Fibroblast of skin of left biceps (primary cell): ENCODE data around the gene GAS2L2.
"Not testable (repeated sequence)": the region's sequence is repeated elsewhere in the genome, so short reads cannot be mapped to it uniquely, and the experiment has no call there.

ENCODE experiments used
- DNase-seq, 2 experiments: peaks; one replicate each; pipeline ENCODE4 v3.0.0-alpha.2; 2013; ENCODE audit warnings: low read depth in 2 of 2

The GAS2L2 gene

DNA sequence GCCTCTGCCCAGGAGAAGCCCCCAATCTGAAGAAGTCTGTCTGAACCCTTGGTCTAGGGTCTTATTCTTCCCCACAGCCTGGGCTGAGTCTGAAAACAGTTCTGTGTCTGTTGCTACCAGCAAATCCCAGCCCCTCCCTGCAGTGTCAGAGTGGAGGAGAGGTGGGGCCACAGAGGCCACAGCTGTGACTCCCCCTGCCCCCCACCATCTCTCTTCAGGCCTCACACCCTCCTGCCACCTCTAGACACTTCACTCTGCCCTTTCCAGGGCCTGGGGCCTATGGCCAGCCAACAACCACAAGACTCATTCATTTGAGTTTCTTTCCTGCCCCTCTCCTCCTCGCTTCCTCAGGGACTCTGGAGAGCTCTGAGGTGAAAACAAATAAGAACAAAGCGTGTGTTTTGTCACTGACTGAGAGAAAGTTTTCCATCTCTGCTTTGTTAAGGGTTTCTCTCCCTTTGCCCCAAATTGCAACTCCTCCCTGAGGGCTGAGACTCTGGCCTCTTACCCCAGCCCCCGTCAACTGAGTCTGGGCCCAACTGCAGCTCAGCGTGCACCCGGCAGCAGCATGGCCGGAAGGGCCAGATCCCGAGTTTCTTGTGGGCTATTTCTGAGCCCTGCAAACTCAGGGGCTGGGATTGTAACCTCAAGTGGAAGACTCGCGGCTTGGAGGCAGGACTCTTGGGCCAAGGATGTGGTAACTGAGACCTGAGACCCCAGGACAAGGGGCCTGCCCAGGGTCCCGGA lies 20.8 kb upstream of the GAS2L2 start:
- no peak for DNase-seq

DNA sequence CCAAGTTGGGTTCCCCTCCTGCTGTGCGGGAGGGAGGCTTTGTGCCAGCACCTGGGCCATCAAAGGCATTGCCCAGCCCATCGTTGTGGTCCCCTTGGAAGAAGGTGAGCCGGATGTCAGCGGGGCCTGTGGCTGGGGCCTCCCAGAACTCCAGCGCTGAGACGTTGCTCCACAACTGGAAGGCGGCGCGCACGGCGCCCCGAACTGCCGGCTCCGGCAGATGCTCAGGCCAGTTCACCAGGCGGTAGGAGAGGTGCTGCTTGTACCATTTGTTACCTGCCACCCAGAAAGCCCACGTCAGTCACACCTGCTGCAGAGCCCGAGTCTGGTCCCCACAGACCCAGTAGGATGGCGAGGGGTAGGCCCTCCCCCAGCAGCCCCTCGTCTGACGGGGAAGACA lies 20.1 kb upstream of the GAS2L2 start:
- DNase-seq: no peak

DNA sequence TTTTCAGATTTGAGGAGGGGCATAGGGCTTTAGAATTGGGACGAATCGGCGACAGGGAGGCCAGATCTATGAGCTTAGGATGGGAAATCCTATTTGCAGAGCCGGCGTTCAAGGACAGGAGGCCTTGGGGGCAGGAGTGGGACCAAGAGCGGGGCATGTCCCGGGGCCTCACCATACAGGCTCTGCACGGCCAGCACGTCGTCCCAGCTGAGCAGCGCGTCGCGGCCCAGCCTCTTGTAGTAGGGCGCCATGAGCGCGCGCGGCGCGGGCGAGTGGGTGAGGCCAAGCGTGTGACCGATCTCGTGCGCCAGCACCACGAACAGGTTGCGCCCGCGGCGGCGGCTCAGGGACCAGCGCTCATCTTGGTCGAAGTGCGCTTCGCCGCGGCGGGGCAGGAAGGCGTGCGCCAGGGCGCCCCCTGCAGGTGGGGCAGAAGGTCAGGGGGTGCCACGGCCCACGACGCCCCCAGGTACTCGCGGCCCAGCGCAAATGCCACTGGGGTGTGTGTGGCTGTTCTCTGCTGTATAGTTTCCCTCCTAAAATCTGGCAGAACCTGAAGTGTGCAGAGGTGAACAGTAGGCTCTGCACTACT lies 17.0 kb upstream of the GAS2L2 start:
- no peak for DNase-seq

DNA sequence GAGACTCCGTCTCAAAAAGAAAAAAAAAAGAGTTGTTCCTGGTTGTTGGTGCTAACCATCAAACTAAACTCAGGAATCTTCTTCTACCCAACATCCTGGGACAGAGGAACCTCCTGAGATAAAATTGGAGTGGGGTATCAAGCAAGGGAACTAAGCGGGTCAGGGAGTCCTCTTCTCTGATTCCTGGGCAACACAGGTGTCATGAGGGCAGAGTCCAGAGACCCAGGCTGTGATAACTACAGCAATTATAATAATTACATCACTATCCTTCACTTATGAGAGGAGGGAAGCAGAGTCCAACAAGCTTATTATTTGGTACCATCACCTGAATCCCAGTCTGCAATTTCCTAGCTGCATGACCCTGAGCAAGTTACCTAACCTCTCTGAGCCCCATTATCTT lies 15.8 kb upstream of the GAS2L2 start:
- no peak for DNase-seq

DNA sequence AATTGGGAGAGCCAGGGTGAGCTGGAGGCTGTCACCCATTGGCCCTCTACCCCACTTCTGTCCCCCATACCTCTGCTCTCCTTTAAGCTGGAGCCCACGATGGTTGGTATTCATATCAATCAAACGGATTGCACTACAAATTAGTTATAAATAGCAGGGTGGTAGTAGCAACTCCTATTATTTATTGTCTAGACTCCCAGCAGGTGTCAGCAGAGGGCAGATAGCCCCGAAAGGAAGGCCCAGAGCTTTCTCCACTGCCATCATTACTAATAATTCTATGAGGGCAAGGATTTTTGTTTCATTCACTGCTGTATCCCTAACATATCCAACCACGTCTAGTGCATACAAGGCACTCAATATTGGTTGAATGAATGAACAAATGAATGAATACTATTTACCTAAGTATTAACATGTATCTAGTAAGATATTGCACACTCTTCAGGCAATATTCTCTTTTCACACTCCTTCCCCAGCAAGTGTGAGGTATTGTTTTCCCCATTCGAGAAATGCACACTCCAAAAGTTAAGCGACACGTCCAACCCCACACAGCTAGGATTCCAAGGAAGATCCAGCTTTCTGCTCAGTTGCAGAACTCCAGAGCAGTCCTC lies 14.0 kb upstream of the GAS2L2 start:
- DNase-seq: no peak

DNA sequence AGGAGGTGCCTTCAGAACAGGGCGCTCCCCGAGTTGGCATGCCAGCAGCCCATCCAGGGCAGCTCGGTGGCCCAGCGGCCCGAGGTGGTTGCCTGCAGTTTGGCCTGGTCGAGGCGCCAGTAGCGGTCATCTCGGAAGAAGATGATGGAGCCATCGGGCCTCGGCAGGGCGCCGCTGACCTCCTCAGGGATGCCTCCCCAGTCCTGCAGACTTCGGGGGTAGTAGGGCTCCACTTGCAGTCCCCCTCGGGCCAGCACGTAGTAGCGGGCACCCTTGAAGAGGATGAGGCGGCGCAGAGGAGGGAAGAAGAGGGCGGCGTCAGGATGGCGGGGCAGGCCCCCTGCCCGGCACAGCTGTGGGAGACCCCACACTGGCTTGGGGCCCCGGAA lies 13.4 kb upstream of the GAS2L2 start:
- no peak for DNase-seq

DNA sequence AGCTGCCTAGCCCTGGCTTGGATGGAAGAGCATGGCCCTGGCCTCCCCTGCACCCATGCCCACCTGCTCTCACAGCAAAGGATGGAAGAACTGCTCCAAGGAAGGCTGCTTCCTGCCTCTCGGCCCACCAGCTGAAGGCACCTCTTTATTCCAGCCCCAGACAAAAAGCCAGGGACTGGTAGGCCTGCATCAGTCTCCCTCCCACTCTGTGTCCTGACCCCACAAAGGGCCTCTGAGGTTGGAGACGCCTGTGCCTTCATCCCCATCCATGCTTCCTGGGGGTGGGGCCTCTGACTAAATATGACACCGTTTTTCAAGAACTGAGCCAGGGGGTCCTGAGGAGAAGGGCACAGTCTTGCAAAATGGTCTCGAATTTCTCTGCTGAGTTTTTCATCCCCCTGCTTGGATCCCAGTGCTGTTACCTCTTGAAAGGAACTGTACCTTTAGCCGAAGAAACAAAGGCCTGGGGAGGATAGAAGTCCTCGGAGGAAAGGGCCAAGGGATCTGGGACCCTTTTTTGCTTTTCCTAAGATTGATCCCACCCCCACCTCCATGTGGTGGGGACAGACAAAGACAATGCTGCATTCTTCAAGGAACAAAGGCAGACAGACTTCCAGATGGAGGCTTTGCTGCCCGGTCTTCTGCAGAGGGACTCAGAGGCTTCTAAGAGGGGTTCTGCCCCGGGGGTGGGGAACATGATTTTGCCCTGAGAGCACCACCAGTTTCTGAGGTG lies 12.9 kb upstream of the GAS2L2 start:
- DNase-seq: no peak

DNA sequence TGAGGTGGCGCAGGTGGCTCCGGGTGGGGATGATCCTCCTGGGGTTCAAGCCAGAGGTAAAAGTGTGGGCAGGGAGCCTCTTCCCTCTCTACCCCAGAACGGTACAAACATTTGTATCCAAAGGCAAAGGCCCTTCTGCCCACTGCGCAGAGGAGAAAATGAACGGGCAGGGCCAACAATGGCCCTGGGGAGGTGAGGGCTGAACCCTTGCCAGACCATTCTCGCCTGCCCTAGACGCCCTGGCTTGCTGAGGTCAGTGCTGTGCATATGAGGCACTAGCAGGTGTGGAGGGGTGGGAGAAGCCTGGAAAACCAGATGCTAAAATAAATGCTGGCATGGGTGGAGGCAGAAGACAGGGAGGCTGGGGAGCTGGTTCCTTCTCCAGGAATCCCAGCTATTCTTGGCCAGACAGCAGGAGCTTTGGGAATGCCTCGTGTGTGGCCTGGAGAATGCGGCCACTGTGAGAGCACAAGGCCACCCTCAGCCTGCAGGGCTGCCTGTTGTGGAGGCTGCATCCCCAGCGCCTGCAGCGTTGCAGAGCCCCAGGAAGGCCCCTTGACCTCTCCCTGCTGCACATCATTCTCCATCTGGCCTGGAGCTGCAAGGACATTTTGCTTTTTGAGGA lies 12.2 kb upstream of the GAS2L2 start:
- DNase-seq: no peak

DNA sequence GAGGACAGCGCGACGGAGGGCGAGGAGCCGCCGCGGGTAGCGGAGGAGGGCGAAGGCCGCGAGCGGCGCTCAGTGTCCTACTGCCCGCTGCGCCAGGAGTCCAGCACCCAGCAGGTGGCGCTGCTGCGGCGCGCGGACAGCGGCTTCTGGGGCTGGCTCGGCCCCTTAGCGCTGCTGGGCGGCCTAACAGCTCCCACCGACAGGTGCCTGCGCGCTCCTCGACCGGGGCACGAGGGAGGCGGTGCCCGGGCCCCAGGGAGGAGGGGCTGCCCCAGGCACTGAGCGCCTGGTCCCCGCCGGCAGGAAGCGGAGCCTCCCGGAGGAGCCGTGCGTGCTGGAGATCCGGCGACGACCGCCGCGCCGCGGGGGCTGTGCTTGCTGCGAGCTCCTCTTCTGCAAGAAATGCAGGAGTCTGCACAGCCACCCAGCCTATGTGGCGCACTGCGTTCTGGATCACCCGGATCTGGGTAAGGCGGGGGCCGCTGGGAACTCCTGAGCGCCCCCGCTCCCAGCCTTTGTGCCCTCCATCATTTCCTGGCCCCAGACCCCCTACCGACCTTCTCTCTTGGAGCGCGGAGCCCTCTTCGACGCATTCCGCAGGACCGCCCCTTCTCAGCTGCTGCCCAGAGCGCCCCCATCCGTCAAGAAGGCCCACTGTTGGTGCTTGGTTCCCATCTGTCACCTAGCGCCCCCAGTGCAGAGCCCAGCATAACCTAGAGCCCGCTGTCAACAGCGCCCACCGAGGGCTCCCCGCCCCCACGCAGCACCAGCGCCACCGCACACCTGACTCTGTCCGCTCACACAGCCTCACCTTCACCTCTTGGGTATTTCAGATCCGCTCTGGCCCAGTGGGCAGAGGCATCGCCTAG lies 11.3 kb upstream of the GAS2L2 start:
- DNase-seq: peak in 1 of 2 experiments; percentile 26

DNA sequence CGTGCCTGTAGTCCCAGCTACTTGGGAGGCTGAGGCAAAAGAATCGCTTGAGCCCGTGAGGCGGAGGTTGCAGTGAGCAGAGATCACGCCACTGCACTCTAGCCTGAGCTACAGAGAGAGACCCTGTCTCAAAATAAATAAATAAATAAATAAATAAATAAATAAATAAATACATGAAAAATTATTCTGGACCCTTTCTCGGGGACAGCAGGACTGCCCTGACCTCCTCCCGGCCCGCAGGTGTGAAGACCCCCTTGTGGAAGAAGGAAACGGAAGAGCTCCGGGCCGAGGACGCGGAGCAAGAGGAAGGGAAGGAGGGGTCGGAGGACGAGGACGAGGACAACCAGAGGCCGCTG lies 10.7 kb upstream of the GAS2L2 start:
- DNase-seq: no peak

DNA sequence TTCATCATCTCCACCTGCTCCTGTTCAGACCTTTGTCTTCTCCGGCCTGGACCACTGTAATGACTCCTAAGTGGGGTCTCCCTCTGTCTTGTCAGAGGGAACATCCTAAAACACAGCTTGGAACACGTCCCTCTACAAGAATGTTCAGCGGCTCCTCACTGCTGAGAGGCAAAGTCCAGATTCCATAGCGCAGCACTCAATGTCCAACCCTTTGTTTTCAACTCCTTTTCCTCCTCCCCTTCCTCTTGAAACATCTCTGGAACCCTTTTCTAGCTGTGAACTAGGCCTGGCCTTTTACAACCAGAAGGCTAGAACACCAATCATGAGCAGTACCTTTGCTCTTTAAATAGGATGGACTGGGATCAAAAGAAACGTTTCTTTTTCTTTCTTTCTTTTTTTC lies 8.6 kb upstream of the GAS2L2 start:
- no peak for DNase-seq

DNA sequence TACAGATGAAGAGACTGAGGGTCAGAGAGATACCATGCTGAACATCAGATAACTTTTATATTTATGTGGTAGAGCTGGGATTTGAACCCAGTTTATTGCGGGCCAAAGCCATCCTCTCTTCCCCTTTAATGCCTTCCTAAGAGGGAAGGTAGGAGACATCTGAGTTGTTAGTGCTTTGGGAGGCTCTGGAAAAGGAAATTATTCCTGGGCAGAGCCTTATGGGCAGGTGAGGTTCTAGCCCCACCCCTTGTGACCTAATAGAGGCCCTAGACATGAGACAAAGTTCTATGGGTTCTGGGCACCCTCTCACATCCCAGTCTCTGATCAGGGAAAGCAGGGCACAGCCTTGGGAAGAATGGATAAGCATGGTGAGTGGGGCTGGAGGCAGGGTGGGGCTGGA lies 7.5 kb upstream of the GAS2L2 start, which contains the start of gene C17orf50:
C17orf50 (plus strand) TSS at position 301 of the 400 bp plus-strand sequence; CDS start at position 356, 55 bp downstream.
- DNase-seq: no peak

DNA sequence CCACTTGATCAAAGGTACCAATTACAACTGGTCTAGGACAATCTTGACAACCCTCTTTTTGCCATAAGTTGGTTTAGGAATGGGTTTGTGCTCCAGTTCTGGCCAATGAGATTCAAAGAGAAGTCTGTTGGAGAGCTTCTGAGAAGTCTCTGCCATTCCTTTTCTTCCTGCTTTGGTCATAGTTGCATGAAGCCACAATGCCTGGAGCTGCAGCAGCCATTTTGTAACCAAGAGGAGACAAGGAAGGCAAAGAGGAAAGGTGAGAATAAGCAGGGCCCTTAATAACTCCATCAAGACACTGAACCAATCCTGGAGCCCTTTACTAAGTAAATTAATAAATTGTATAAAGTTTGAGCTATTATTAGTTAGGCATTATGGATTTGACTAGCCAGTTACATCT lies 4.2 kb upstream of the GAS2L2 start:
- DNase-seq: no peak

DNA sequence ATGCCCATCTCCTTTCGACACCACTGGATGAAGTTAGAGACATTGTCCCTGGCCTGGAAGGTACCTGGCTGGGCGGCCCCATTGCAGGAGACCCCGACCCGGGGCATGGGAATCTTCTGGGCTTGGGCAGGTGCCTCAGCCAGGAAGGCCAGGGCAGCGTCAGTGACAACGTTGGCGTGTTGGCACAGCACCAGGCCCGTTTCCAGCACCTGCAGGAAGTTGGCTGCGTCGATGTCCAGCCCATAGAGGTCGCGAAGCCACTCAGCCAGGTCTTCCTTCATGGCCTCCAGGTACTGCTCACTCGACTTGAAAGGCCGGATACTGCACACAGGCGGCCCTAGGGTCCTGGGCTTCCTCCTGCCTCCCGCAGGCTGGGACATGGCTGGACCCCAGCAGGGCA lies 568 bp downstream of the GAS2L2 start:
- no peak for DNase-seq

DNA sequence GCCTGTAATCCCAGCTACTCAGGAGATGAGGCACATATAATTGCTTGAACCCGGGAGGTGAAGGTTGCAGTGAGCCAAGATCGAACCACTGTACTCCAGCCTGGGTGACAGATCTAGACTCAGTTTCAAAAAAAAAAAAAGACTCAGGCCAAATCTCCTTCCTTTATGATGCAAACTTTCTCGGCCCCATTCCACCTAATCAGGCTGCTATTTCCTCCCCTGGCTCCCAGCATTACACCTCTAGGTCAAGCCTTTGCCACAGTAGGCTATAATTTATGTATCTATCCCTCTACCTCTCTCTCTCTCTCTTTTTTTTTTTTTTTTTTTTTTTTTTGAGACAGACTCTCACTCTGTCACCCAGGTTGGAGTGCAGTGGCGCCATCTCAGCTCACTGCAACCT lies 1.5 kb downstream of the GAS2L2 start:
- not testable (repeated sequence) for DNase-seq

DNA sequence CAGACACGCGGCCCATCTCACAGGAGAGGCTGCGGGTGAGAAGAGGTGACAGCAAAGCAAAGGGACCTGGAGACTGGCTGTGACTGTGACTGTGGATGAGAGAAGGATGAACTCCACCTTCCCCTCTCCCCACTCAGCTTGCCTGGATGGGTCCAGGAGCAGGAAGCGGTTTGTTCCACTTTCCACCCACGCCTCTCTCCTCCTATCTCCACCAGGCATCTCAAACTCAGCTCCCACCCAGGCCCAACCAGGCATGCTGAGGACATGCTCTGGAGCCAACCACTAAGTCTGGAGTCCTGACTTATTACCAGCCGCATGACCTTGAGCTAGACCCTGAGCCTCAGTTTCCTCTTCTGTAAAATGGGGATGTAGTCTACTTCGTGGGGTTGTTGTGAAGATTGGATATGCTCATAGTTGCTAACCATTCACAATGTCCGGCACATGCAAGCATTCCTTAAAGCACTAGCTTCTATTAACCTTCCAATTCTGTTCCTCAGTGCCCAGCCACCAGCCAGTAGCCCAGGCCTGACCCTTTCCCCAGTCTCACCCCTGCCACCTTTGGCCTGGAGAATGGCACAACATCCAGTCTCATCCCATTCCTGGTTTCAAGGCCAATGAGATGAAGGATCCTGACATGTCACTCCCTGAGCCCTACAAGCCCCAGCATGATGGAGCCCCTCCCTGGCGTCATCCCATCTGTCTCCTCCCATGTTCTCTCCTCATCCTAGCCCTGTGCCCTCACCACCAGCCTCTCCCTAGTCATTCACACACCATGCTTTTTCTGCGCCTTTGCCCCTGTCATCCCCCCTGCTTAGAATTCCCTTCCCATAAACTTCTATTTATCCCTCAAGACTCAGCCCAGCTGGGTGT lies 2.3 kb downstream of the GAS2L2 start:
- no peak for DNase-seq

DNA sequence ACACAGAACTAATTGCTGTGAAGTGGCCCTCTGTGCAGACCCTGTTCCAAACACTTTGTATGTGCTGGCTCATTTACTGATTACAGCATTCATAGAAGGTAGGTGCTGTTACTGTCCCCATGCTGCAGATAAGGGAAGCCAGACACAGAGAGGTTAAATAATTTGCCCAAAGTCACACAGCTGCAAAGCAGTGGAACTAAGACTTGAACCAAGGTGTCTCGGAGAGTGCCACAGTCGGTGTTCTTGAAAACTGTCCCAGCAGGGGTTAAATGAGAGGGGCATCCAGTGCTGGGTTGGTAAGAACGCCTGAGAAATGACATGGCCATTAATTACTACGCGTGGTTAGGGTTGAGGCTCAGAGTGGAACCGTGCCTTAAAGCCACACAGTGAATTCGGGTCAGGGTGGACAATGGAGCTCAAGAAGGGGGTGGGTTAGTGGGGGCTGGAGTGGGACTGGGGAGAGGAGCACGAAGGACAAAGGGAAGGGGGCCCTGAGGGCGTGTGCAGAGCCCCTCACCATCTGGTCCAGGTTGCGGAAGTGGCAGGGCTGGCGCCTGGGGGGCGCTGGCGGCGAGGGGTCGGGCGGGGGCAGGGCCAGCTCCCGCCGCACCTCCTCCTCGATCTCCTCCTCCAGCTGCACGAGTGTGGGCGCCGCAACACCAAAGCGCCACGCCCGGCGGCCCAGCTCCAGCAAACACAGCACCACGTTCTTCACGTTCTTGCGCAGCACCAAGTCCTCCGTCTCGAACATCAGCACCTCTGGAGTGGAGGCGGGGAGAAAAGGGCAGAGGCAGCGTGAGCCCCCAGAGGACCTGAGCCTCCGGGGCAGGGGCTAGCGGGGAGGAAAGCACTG lies 3.3 kb downstream of the GAS2L2 start:
- no peak for DNase-seq

DNA sequence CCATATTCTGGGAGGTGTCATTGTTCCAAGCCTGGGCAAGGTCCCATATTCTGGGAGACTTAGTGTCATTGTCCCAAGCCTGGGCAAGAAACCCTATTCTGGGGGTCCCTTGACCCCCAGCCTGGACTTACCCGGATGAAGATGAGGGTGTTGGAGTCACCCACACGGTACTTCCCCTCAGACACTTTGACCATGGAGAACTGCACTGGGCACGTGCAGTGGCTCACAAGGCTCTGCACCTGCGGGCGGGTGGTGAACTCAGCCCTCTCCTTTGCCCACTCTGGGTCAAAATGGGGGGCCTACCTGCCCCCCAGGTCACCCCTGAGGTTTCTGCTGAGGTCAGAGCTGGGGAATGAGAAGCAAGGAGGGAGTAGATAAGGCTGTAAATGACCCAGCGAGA lies 4.1 kb downstream of the GAS2L2 start:
- no peak for DNase-seq

DNA sequence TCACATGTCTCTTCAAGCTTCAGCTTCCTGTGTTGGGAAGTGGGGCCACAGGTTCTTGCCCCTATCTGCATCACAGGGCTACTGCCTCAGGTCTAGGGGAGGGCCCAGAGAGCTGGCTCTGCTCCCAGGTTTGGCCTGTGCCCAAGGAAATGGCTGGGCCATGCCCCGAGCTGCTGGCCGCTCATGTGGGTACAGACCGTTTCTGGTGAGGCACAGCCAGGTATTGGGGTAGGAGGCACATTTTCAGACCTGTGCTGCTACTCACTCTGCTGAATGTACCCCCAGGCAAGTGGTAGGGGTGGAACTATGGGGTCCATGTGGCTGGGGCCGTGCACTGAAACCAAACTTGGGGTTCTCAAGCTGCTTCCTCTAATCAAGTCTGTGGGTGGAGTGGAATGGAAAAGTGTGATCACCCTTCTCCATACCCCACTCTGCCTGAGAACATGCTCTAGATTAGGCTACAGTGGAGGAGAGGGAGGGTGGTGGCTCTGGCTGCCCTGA lies 4.6 kb downstream of the GAS2L2 start:
- no peak for DNase-seq
